ENCODE results near the gene SNAP47. TPM values are rescaled to one million over a fixed set of nuclear protein-coding genes. Genes with fewer than 3 reads are reported as not detected.

SNAP47 gene
- polyA plus RNA-seq, 2 of the 4 experiments (the other 2 are of a cell fraction) = 29.6 to 39.5 TPM

DNA sequence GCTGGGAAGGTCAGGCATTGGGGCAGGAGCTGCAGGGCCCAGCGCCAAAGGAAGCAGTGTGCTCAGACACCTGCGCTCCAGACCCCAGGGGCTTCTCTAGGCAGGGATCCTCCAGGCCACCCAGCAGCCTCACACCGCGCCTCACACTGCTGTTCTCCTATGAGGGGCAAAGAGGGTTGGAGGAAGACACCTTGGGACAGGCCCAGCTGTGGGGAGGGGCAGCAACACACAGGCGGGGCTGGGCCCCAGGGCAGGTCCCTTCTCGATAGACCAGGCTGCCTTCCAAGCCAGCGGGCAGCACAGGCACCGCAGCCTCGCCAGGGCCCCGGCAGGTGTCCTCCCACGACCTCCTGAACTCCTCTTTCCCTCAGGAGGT lies 59.6 kb downstream of the SNAP47 start:
- no peak overlapping the region for H3K4me3 ChIP-seq
- POLR2A ChIA-PET = no interaction called here
- CTCF ChIA-PET = interaction anchor here (0.8 to 1.8 kb wide), 4 partner anchors 14 to 246 kb away, joined by 3 to 8 read pairs (median 4); no protein-coding TSS in a partner anchor
- no peaks in the 10 kb centered on the region for H3K9me3 ChIP-seq
- DNase-seq (ENCODE audit: low read depth in 1 of 2, low spot score in 1 of 2) = no peak
- 69% methylated on average over 9 of the region's 11 CpGs for WGBS (ENCODE audit: missing lambda C conversion rate)
- TF ChIP-seq, protein P1, sequence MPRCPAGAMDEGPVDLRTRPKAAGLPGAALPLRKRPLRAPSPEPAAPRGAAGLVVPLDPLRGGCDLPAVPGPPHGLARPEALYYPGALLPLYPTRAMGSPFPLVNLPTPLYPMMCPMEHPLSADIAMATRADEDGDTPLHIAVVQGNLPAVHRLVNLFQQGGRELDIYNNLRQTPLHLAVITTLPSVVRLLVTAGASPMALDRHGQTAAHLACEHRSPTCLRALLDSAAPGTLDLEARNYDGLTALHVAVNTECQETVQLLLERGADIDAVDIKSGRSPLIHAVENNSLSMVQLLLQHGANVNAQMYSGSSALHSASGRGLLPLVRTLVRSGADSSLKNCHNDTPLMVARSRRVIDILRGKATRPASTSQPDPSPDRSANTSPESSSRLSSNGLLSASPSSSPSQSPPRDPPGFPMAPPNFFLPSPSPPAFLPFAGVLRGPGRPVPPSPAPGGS (IDR thresholded peaks at IDR 0.05) = no peak
- TF ChIP-seq CHD2 (IDR thresholded peaks at IDR 0.05; ENCODE audit: low read length, partially characterized antibody) (no peak), HES2 (IDR thresholded peaks at IDR 0.05) (no peak)
- H3K4me1 ChIP-seq = no peaks in the 10 kb centered on the region
- ATAC-seq = no peak; a peak in 1 of 6 replicates
- no peak for FAIRE-seq
- no peak overlapping the region for H3K27ac ChIP-seq
- H3K4me2 ChIP-seq = no peak overlapping the region

DNA sequence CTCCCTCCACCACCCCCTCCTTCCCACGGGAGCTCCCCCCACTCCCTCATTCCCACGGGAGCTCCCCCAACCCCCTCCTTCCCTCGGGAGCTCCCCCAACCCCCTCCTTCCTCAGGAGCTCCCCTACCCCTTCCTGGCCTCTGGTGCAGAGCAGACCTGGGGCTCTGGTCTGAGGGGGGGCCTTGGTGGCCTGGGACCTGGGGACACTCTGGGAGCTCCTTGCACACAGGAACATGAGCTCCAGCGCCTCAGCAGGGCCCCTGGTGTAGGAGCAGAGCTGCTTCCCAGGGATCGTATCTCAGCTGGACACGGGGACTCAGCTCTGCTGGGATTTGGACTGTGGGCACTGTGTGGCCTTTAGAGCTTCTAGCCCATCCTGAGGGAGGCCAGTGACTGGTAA lies 60.5 kb downstream of the SNAP47 start:
- Histone ChIP-seq H3K9me3 (no peaks in the 10 kb centered on the region), H3K4me2 (no peak overlapping the region), H3K4me1 (no peaks in the 10 kb centered on the region), H3K4me3 (no peak overlapping the region), H3K27ac (no peak overlapping the region)
- ChIA-PET CTCF (interaction anchor here (0.8 to 1.8 kb wide), 4 partner anchors 10 to 151 kb away, joined by 3 to 6 read pairs (median 4); no protein-coding TSS in a partner anchor), POLR2A (no interaction called here)
- WGBS (ENCODE audit: missing lambda C conversion rate) = no CpG with 5 or more reads among the region's 6 CpGs
- DNase-seq (ENCODE audit: low read depth in 1 of 2, low spot score in 1 of 2) = no peak
- no peak for FAIRE-seq
- no peak for ATAC-seq
- TF ChIP-seq EHF (CRISPR knock-in tag; IDR thresholded peaks at IDR 0.05) = no peak
- no peak for TF ChIP-seq RARB (CRISPR knock-in tag; IDR thresholded peaks at IDR 0.05)
- no peak for TF ChIP-seq HOXB5 (CRISPR knock-in tag; IDR thresholded peaks at IDR 0.05)
- TF ChIP-seq CEBPB (IDR thresholded peaks at IDR 0.05) = no peak
- TF ChIP-seq ESRRA (IDR thresholded peaks at IDR 0.05; ENCODE audit: borderline replicate concordance, low read length) = no peak
- TF ChIP-seq, protein P2, sequence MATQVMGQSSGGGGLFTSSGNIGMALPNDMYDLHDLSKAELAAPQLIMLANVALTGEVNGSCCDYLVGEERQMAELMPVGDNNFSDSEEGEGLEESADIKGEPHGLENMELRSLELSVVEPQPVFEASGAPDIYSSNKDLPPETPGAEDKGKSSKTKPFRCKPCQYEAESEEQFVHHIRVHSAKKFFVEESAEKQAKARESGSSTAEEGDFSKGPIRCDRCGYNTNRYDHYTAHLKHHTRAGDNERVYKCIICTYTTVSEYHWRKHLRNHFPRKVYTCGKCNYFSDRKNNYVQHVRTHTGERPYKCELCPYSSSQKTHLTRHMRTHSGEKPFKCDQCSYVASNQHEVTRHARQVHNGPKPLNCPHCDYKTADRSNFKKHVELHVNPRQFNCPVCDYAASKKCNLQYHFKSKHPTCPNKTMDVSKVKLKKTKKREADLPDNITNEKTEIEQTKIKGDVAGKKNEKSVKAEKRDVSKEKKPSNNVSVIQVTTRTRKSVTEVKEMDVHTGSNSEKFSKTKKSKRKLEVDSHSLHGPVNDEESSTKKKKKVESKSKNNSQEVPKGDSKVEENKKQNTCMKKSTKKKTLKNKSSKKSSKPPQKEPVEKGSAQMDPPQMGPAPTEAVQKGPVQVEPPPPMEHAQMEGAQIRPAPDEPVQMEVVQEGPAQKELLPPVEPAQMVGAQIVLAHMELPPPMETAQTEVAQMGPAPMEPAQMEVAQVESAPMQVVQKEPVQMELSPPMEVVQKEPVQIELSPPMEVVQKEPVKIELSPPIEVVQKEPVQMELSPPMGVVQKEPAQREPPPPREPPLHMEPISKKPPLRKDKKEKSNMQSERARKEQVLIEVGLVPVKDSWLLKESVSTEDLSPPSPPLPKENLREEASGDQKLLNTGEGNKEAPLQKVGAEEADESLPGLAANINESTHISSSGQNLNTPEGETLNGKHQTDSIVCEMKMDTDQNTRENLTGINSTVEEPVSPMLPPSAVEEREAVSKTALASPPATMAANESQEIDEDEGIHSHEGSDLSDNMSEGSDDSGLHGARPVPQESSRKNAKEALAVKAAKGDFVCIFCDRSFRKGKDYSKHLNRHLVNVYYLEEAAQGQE (IDR thresholded peaks at IDR 0.05) = no peak
- TF ChIP-seq JUNB (IDR thresholded peaks at IDR 0.05) = no peak

DNA sequence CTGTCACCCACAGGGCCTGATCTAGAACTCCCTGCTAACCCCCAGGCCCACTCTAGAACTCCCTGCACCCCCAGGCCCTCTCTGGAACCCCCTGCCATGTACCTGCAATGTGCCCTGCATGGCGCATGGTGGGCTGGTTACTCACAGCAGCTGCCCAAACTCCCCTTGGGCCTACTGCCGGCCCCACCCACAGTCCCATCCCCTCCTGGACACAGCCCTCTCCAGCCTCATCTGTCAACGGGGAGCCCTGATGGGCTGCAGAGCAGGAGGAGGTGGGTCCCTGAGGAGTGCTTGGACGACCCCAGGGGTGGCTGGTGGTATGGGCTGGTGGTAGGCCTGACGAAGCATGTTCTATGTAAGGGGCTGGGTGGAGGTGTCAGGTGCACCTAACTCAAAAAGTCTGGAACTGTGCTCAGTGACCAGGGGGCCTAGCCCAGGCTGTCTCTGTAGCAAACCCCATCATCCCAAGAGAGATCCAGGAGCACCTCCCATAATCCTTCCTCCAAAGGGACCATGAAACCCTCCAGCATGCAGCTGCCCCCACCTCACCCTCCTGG lies 61.2 kb downstream of the SNAP47 start:
- no peak overlapping the region for H3K4me3 ChIP-seq
- WGBS (ENCODE audit: missing lambda C conversion rate) = 93% methylated on average over 3 of the region's 5 CpGs
- no peak for ATAC-seq
- TF ChIP-seq HES2 (IDR thresholded peaks at IDR 0.05) (no peak), JUNB (IDR thresholded peaks at IDR 0.05) (no peak), EHF (CRISPR knock-in tag; IDR thresholded peaks at IDR 0.05) (no peak), SREBF2 (IDR thresholded peaks at IDR 0.05) (no peak), CBX8 (IDR thresholded peaks at IDR 0.05) (no peak), HOXB13 (CRISPR knock-in tag; IDR thresholded peaks at IDR 0.05; ENCODE audit: low read depth) (no peak), HDAC2 (IDR thresholded peaks at IDR 0.05) (no peak), TFCP2L1 (CRISPR knock-in tag; IDR thresholded peaks at IDR 0.05) (no peak), E2F6 (IDR thresholded peaks at IDR 0.05; ENCODE audit: borderline replicate concordance, low read depth) (no peak), NFE2L2 (conservative IDR thresholded peaks at IDR 0.05; ENCODE audit: low read length) (no peak)
- TF ChIP-seq, protein P1 (IDR thresholded peaks at IDR 0.05) = no peak
- TF ChIP-seq, protein P3, sequence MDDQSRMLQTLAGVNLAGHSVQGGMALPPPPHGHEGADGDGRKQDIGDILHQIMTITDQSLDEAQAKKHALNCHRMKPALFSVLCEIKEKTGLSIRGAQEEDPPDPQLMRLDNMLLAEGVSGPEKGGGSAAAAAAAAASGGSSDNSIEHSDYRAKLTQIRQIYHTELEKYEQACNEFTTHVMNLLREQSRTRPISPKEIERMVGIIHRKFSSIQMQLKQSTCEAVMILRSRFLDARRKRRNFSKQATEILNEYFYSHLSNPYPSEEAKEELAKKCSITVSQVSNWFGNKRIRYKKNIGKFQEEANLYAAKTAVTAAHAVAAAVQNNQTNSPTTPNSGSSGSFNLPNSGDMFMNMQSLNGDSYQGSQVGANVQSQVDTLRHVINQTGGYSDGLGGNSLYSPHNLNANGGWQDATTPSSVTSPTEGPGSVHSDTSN (IDR thresholded peaks at IDR 0.05) = no peak
- no peak for FAIRE-seq
- no peaks in the 10 kb centered on the region for H3K4me1 ChIP-seq
- ChIA-PET POLR2A (no interaction called here), CTCF (interaction anchor here (1.6 kb wide), 1 partner anchor 10 kb away, joined by 5 read pairs; no protein-coding TSS in a partner anchor)
- no peak overlapping the region for H3K27ac ChIP-seq
- no peaks in the 10 kb centered on the region for H3K9me3 ChIP-seq
- DNase-seq (ENCODE audit: low read depth in 1 of 2, low spot score in 1 of 2) = no peak
- H3K4me2 ChIP-seq = no peak overlapping the region
